ENCODE data around the gene PIAS4.

PIAS4 gene

GRCh38 chr19:4030552-4030951 lies 23.0 kb downstream of the PIAS4 start:
- H4K20me1 ChIP-seq (ENCODE audit: low read depth, low read length), result no peaks in the 10 kb centered on the region
- peaks cover 1% of the 10 kb centered on the region; the same call in 1 of the 2 replicates for H3K36me3 ChIP-seq (ENCODE audit: low read length)
- no peaks in the 10 kb centered on the region for H3K9me2 ChIP-seq (replicated peaks; ENCODE audit: insufficient read depth, low read length)
- peaks cover under 1% of the 10 kb centered on the region; the same call in 1 of the 2 replicates for H3K9me3 ChIP-seq (ENCODE audit: insufficient read depth, low read length)
- no peaks in the 10 kb centered on the region for H3K27me3 ChIP-seq (ENCODE audit: low read length)
- no peak overlapping the region for H3K4me2 ChIP-seq (ENCODE audit: low read depth, low read length, poor library complexity, severe bottlenecking)
- no peak overlapping the region for H2AFZ ChIP-seq (ENCODE audit: low read depth, low read length, severe bottlenecking)
- H3K79me2 ChIP-seq (ENCODE audit: insufficient read depth, low read length), result no peaks in the 10 kb centered on the region
- no peak overlapping the region for H3K4me3 ChIP-seq (ENCODE audit: insufficient read depth, low read length, poor library complexity, severe bottlenecking)
- H3K27ac ChIP-seq (ENCODE audit: low read depth, low read length), result no peak overlapping the region
- no peaks in the 10 kb centered on the region for H3F3A ChIP-seq (ENCODE audit: insufficient read depth)
- no peak for TF ChIP-seq EZH2phosphoT487 (conservative IDR thresholded peaks at IDR 0.05; ENCODE audit: low read length)
- TF ChIP-seq CTCF (IDR thresholded peaks at IDR 0.05; ENCODE audit: insufficient read depth, low read length, poor library complexity, severe bottlenecking), result no peak
- no peak overlapping the region for H3K9ac ChIP-seq (ENCODE audit: low read length)

- no peaks in the 10 kb centered on the region for H3K79me2 ChIP-seq (ENCODE audit: insufficient read depth, low read length)
- no peaks in the 10 kb centered on the region for H3K9me2 ChIP-seq (replicated peaks; ENCODE audit: insufficient read depth, low read length)
- peaks cover 4% of the 10 kb centered on the region; the same call in 1 of the 2 replicates for H3K9me3 ChIP-seq (ENCODE audit: insufficient read depth, low read length)
- no peak overlapping the region for H3K9ac ChIP-seq (ENCODE audit: low read length)
- H3F3A ChIP-seq (ENCODE audit: insufficient read depth), result no peaks in the 10 kb centered on the region
- TF ChIP-seq CTCF (IDR thresholded peaks at IDR 0.05; ENCODE audit: insufficient read depth, low read length, poor library complexity, severe bottlenecking) (no peak), EZH2phosphoT487 (conservative IDR thresholded peaks at IDR 0.05; ENCODE audit: low read length) (no peak)
- no peaks in the 10 kb centered on the region for H4K20me1 ChIP-seq (ENCODE audit: low read depth, low read length)
- H3K4me2 ChIP-seq (ENCODE audit: low read depth, low read length, poor library complexity, severe bottlenecking), result no peak overlapping the region
- H3K27ac ChIP-seq (ENCODE audit: low read depth, low read length), result no peak overlapping the region
- H3K27me3 ChIP-seq (ENCODE audit: low read length), result no peaks in the 10 kb centered on the region
- H3K36me3 ChIP-seq (ENCODE audit: low read length), result peaks cover 6% of the 10 kb centered on the region; the same call in 1 of the 2 replicates
- H2AFZ ChIP-seq (ENCODE audit: low read depth, low read length, severe bottlenecking), result no peak overlapping the region
- no peak overlapping the region for H3K4me3 ChIP-seq (ENCODE audit: insufficient read depth, low read length, poor library complexity, severe bottlenecking)
Observed at GRCh38 chr19:4030981-4031380, 23.4 kb downstream of the PIAS4 start.

GRCh38 chr19:4031420-4031819 lies 23.9 kb downstream of the PIAS4 start:
- Histone ChIP-seq H3K27ac (ENCODE audit: low read depth, low read length) (no peak overlapping the region), H3F3A (ENCODE audit: insufficient read depth) (no peaks in the 10 kb centered on the region), H3K27me3 (ENCODE audit: low read length) (no peaks in the 10 kb centered on the region), H3K36me3 (ENCODE audit: low read length) (peaks cover 7% of the 10 kb centered on the region; the same call in 1 of the 2 replicates), H3K9me2 (replicated peaks; ENCODE audit: insufficient read depth, low read length) (no peaks in the 10 kb centered on the region), H3K9ac (ENCODE audit: low read length) (no peak overlapping the region), H3K9me3 (ENCODE audit: insufficient read depth, low read length) (peaks cover 6% of the 10 kb centered on the region; the same call in 1 of the 2 replicates), H3K4me2 (ENCODE audit: low read depth, low read length, poor library complexity, severe bottlenecking) (no peak overlapping the region), H3K4me3 (ENCODE audit: insufficient read depth, low read length, poor library complexity, severe bottlenecking) (no peak overlapping the region), H3K79me2 (ENCODE audit: insufficient read depth, low read length) (no peaks in the 10 kb centered on the region), H2AFZ (ENCODE audit: low read depth, low read length, severe bottlenecking) (no peak overlapping the region), H4K20me1 (ENCODE audit: low read depth, low read length) (no peaks in the 10 kb centered on the region)
- TF ChIP-seq CTCF (IDR thresholded peaks at IDR 0.05; ENCODE audit: insufficient read depth, low read length, poor library complexity, severe bottlenecking) (no peak), EZH2phosphoT487 (conservative IDR thresholded peaks at IDR 0.05; ENCODE audit: low read length) (no peak)

Data from SU-DHL-6 (cell line).